ENCODE measurements around the gene OR10AD1. TPM values are rescaled to one million over a fixed set of nuclear protein-coding genes. Genes with fewer than 3 reads are reported as not detected.
A peak's percentile ranks its signal among the peaks of the same experiment; 100 is the strongest.

Gene OR10AD1
- total RNA-seq, 2 donors from 2014 or later = not detected

GRCh38 chr12:48201091-48201490, 2.0 kb downstream of the OR10AD1 start:
- ATAC-seq (no peak), DNase-seq (no peak)
- H3K9me3 ChIP-seq (ENCODE audit: control insufficient read depth, low read length, poor library complexity, severe bottlenecking) = peaks cover 6% of the 10 kb centered on the region
- no peak overlapping the region for H3K27ac Mint-ChIP-seq
- no peaks in the 10 kb centered on the region for H3K27me3 Mint-ChIP-seq
- peaks cover 33% of the 10 kb centered on the region for H3K4me1 Mint-ChIP-seq
- no peak overlapping the region for H3K4me3 Mint-ChIP-seq
- peaks cover 5% of the 10 kb centered on the region for H3K36me3 Mint-ChIP-seq (ENCODE audit: low read depth)

DNA sequence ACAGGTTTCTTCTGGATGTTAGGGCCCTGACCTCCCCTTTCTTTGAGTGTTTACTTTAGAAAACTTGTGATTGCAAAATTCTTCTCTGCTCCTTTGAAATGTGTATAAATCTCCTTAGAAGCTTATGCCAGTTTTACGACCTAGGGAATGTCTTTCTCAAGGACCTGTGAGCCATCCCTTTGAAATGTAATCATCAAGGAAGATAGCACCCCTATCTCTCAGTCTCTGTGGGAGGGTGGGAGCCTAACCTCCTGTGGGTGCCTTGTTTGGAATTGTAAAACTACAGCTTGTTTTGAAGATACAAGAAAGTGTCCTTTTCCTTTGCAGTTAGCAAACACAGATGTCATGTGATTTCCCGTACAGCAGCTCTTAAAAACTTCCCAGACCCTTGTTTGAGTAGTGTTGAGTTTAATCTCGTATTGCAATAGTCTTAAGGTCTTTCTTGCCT, 3.3 kb downstream of the OR10AD1 start:
- peak overlapping the region; percentile 99 for H3K27ac Mint-ChIP-seq
- H3K9me3 ChIP-seq (ENCODE audit: control insufficient read depth, low read length, poor library complexity, severe bottlenecking) = peaks cover 6% of the 10 kb centered on the region
- peaks cover 5% of the 10 kb centered on the region for H3K36me3 Mint-ChIP-seq (ENCODE audit: low read depth)
- H3K4me3 Mint-ChIP-seq = peak overlapping the region; percentile 99
- ATAC-seq = no peak
- no peak for DNase-seq
- no peaks in the 10 kb centered on the region for H3K27me3 Mint-ChIP-seq
- H3K4me1 Mint-ChIP-seq = peaks cover 33% of the 10 kb centered on the region

- Mint-ChIP-seq H3K4me3 (peak overlapping the region; percentile 99), H3K36me3 (ENCODE audit: low read depth) (peaks cover 8% of the 10 kb centered on the region), H3K27ac (peak overlapping the region; percentile 99), H3K4me1 (peaks cover 33% of the 10 kb centered on the region), H3K27me3 (peaks cover 7% of the 10 kb centered on the region)
- peaks cover 6% of the 10 kb centered on the region for H3K9me3 ChIP-seq (ENCODE audit: control insufficient read depth, low read length, poor library complexity, severe bottlenecking)
- DNase-seq (no peak), ATAC-seq (no peak)
These were observed 4.1 kb downstream of the OR10AD1 start for GRCh38 chr12:48198985-48199384.

- peaks cover 5% of the 10 kb centered on the region for H3K9me3 ChIP-seq (ENCODE audit: control insufficient read depth, low read length, poor library complexity, severe bottlenecking)
- H3K4me3 Mint-ChIP-seq = peak overlapping the region; percentile 99
- peak overlapping the region; percentile 99 for H3K27ac Mint-ChIP-seq
- peaks cover 10% of the 10 kb centered on the region for H3K36me3 Mint-ChIP-seq (ENCODE audit: low read depth)
- ATAC-seq = peak; percentile 16
- DNase-seq = peak in 1 of 3 donors; percentile 14
- H3K4me1 Mint-ChIP-seq = peaks cover 35% of the 10 kb centered on the region
- peaks cover 11% of the 10 kb centered on the region for H3K27me3 Mint-ChIP-seq
These were observed 4.5 kb downstream of the OR10AD1 start for GRCh38 chr12:48198672-48198971.

- peaks cover 36% of the 10 kb centered on the region for H3K4me1 Mint-ChIP-seq
- H3K36me3 Mint-ChIP-seq (ENCODE audit: low read depth) = peaks cover 10% of the 10 kb centered on the region
- H3K27me3 Mint-ChIP-seq = peaks cover 13% of the 10 kb centered on the region
- peak overlapping the region; percentile 99 for H3K4me3 Mint-ChIP-seq
- peaks cover 4% of the 10 kb centered on the region for H3K9me3 ChIP-seq (ENCODE audit: control insufficient read depth, low read length, poor library complexity, severe bottlenecking)
- peak overlapping the region; percentile 99 for H3K27ac Mint-ChIP-seq
- ATAC-seq = peak; percentile 93
- peak; percentile 77 to 79 (median 77) for DNase-seq
These were observed 5.0 kb downstream of the OR10AD1 start for GRCh38 chr12:48197971-48198671.

DNA sequence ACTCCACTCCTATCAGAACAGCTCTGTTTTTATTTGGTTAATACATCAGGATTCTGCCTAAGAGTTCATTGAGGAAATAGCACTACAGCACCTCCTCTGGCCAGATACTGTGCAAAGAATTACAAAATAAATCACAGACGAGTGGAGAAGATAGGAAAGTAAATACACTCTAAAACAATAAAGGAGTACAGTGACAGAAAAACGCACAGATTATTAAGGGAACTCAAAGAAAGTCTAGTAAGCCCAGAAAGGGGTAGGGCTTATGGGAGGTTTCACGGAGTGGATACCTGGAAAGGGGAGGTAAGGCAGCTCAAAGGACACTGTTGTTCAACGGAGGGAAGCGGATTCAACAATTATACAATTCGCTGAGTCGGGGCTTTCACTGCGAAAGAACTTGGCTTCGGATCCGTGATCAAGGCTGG, 5.5 kb downstream of the OR10AD1 start:
- Mint-ChIP-seq H3K27ac (peak overlapping the region; percentile 99), H3K4me1 (peaks cover 36% of the 10 kb centered on the region), H3K4me3 (peak overlapping the region; percentile 99), H3K27me3 (peaks cover 13% of the 10 kb centered on the region), H3K36me3 (ENCODE audit: low read depth) (peaks cover 10% of the 10 kb centered on the region)
- peak; percentile 63 for ATAC-seq
- DNase-seq = no peak
- peaks cover 4% of the 10 kb centered on the region for H3K9me3 ChIP-seq (ENCODE audit: control insufficient read depth, low read length, poor library complexity, severe bottlenecking)

- Mint-ChIP-seq H3K4me3 (no peak overlapping the region), H3K27me3 (peaks cover 22% of the 10 kb centered on the region), H3K27ac (no peak overlapping the region), H3K36me3 (ENCODE audit: low read depth) (peaks cover 10% of the 10 kb centered on the region), H3K4me1 (peaks cover 21% of the 10 kb centered on the region)
- DNase-seq (no peak), ATAC-seq (no peak)
- no peaks in the 10 kb centered on the region for H3K9me3 ChIP-seq (ENCODE audit: control insufficient read depth, low read length, poor library complexity, severe bottlenecking)
These were observed 8.3 kb downstream of the OR10AD1 start for GRCh38 chr12:48194799-48195201.

- peaks cover 10% of the 10 kb centered on the region for H3K36me3 Mint-ChIP-seq (ENCODE audit: low read depth)
- peaks cover 13% of the 10 kb centered on the region for H3K4me1 Mint-ChIP-seq
- DNase-seq (no peak), ATAC-seq (no peak)
- no peaks in the 10 kb centered on the region for H3K9me3 ChIP-seq (ENCODE audit: control insufficient read depth, low read length, poor library complexity, severe bottlenecking)
- no peak overlapping the region for H3K27ac Mint-ChIP-seq
- no peak overlapping the region for H3K4me3 Mint-ChIP-seq
- peaks cover 22% of the 10 kb centered on the region for H3K27me3 Mint-ChIP-seq
These were observed 9.5 kb downstream of the OR10AD1 start for GRCh38 chr12:48193623-48194022.

- Mint-ChIP-seq H3K4me3 (no peak overlapping the region), H3K27me3 (peaks cover 22% of the 10 kb centered on the region)
These were observed 10.2 kb downstream of the OR10AD1 start for GRCh38 chr12:48192861-48193260.

DNA sequence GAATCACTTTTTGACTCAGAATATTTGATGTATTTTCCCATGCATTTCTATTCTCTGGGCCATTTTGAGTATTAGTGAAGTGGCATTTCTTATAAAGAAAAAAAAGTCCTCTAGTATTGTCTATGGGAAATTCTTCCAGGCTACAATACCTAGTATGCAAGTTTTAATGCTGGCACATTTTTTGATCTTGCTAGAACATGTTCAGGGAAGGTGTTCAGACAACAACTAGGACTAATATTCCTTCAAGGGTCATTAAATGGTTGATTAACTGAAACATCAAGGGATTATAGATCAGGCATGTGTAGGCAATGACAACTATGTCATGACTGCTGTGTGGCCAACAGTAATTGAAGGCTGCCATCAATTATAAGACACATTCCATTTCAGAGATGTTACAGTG, 12.0 kb downstream of the OR10AD1 start:
- Mint-ChIP-seq H3K4me1 (peaks cover 5% of the 10 kb centered on the region), H3K4me3 (no peak overlapping the region), H3K36me3 (ENCODE audit: low read depth) (peaks cover 7% of the 10 kb centered on the region), H3K27ac (no peak overlapping the region), H3K27me3 (peaks cover 24% of the 10 kb centered on the region)
- DNase-seq (no peak), ATAC-seq (no peak)
- no peaks in the 10 kb centered on the region for H3K9me3 ChIP-seq (ENCODE audit: control insufficient read depth, low read length, poor library complexity, severe bottlenecking)

More at GRCh38 chr12:48192861-48193260, 10.2 kb downstream of the OR10AD1 start:
- Mint-ChIP-seq H3K36me3 (ENCODE audit: low read depth) (peaks cover 10% of the 10 kb centered on the region), H3K4me1 (peaks cover 8% of the 10 kb centered on the region), H3K27ac (no peak overlapping the region)
- no peak for ATAC-seq
- DNase-seq = no peak
- H3K9me3 ChIP-seq (ENCODE audit: control insufficient read depth, low read length, poor library complexity, severe bottlenecking) = no peaks in the 10 kb centered on the region

GRCh38 chr12:48189331-48190125, 13.6 kb downstream of the OR10AD1 start:
- peaks cover 33% of the 10 kb centered on the region for H3K27me3 Mint-ChIP-seq
- no peak overlapping the region for H3K27ac Mint-ChIP-seq
- DNase-seq = peak in 2 of 3 donors; percentile 44 to 60
- peak; percentile 86 for ATAC-seq
- H3K4me1 Mint-ChIP-seq = peaks cover 6% of the 10 kb centered on the region
- no peak overlapping the region for H3K4me3 Mint-ChIP-seq
- no peaks in the 10 kb centered on the region for H3K9me3 ChIP-seq (ENCODE audit: control insufficient read depth, low read length, poor library complexity, severe bottlenecking)
- peaks cover 10% of the 10 kb centered on the region for H3K36me3 Mint-ChIP-seq (ENCODE audit: low read depth)

DNA sequence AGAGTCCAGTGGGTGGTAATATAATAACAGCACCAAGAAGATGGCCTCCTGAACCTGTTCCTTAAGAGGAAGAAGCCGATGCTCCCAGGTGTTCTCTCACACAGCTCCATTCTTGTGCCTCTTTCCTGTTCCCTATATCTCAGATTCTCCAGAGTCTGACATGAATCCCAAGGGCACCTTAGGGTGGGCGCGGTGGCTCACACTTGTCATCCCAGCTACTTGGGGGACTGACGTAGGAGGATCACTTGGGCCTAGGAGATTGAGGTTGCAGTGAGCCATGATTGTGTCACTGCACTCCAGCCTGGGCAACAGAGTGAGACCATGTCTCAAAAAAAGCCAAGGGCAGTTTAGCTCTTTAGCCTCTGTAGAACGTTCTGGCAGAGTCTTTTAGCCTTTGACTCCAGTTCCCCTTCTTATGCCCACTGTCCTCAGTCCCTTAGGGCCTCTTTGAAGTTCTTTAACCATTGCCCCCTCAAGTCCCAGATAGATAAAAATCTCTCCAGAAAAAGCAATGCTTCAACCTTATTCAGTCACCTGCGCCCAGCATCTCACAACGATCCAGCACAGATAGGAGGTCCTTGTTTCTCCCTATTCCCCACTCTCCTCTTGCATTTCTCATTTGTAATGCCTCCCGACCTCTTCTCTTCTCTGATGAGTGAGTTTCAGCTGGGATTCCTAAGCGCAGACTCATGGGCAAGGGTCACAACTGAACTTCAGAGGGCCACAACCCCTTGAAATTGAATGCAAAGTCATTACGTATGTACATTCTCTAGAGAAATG, 15.0 kb downstream of the OR10AD1 start:
- H3K9me3 ChIP-seq (ENCODE audit: control insufficient read depth, low read length, poor library complexity, severe bottlenecking) = no peaks in the 10 kb centered on the region
- no peak overlapping the region for H3K27ac Mint-ChIP-seq
- H3K4me1 Mint-ChIP-seq = peaks cover 11% of the 10 kb centered on the region
- H3K36me3 Mint-ChIP-seq (ENCODE audit: low read depth) = peaks cover 5% of the 10 kb centered on the region
- H3K4me3 Mint-ChIP-seq = no peak overlapping the region
- no peak for ATAC-seq
- H3K27me3 Mint-ChIP-seq = peaks cover 27% of the 10 kb centered on the region
- DNase-seq = no peak
